Lung (tissue), 12 donors: ENCODE results near the gene MPHOSPH9. TPM values are rescaled to one million over a fixed set of nuclear protein-coding genes. Genes with fewer than 3 reads are reported as not detected.

Experiments used
- ATAC-seq: fragments of 200-7000 bp; cut with Tn5 transposase; one replicate; pipeline ENCODE4 v1.9.1; 2020; ENCODE audit warnings: moderate number of reproducible peaks; ENCODE audit not compliant: insufficient read depth, low FRiP score
- DNase-seq, 3 donors: peaks; one replicate each; pipeline ENCODE4 v3.0.0-alpha.2; 2013 to 2017
- H3K27ac ChIP-seq, 2 donors: one replicate each; pipeline ENCODE4 v1.5.1; 2013; ENCODE audit warnings: mild to moderate bottlenecking in 2 of 2, moderate library complexity in 2 of 2, control low read depth in 1 of 2, inconsistent platforms in 1 of 2, low read depth in 1 of 2, low read length in 1 of 2
- H3K27me3 ChIP-seq, 3 donors: one replicate each; pipeline ENCODE4 v1.5.1; 2013; ENCODE audit warnings: low read length in 2 of 3; ENCODE audit not compliant: control insufficient read depth in 3 of 3, insufficient read depth in 3 of 3
- H3K36me3 ChIP-seq, 4 donors: one replicate each; pipeline ENCODE4 v1.5.1; 2013; ENCODE audit warnings: low read length in 4 of 4, mild to moderate bottlenecking in 1 of 4, moderate library complexity in 1 of 4; ENCODE audit not compliant: control insufficient read depth in 4 of 4, insufficient read depth in 4 of 4
- H3K4me1 ChIP-seq, 5 donors: one replicate each; pipeline ENCODE4 v1.5.1; 2013; ENCODE audit warnings: low read length in 5 of 5, mild to moderate bottlenecking in 2 of 5, moderate library complexity in 1 of 5; ENCODE audit not compliant: control insufficient read depth in 5 of 5, insufficient read depth in 5 of 5
- H3K4me3 ChIP-seq: one replicate; pipeline ENCODE4 v1.5.1; 2013; ENCODE audit warnings: mild to moderate bottlenecking, control low read depth, moderate library complexity
- H3K9ac ChIP-seq, 2 donors: one replicate each; pipeline ENCODE4 v1.5.1; 2013; ENCODE audit warnings: low read length in 2 of 2, control low read depth in 1 of 2; ENCODE audit not compliant: insufficient read depth in 1 of 2
- H3K9me3 ChIP-seq, 4 donors: one replicate each; pipeline ENCODE4 v1.5.1; 2013; ENCODE audit warnings: low read length in 3 of 4, mild to moderate bottlenecking in 1 of 4, moderate library complexity in 1 of 4; ENCODE audit not compliant: control insufficient read depth in 4 of 4, insufficient read depth in 3 of 4
- WGBS, 2 donors: extraction: QIAGEN DNeasy Blood & Tissue Kit; methylation state at CpG; one replicate each; pipeline ENCODE4 v1.1.7; 2013; 5-methylcytosine and 5-hydroxymethylcytosine counted together
- polyA plus RNA-seq, 2 donors: library from polyadenylated mRNA; stranded (reverse); fragments of 200-250 nt; gene quantifications; one replicate each; pipeline ENCODE4 v1.2.1, GENCODE V29; 2013
- total RNA-seq, 2 donors: library from RNA; depleted of rRNA in 1 of 2; stranded (reverse); fragments of >200 nt in 1 of 2; gene quantifications; one replicate each; pipeline ENCODE4 v1.2.1, GENCODE V29; 2014 to 2021
- TF ChIP-seq, protein P1 (sequence below): IDR thresholded peaks from 2 replicates; pipeline ENCODE4 v1.5.1; 2012; ENCODE audit warnings: mild to moderate bottlenecking; ENCODE audit errors: control extremely low read depth, extremely low read depth
- donor health status: control.
- donor health status: control.
- donor health status: Bipolar disorder and iron deficiency.
- donor health status: healthy.
- donor health status: DM: yes; HTN: yes; CAD: no.

MPHOSPH9 gene
- total and polyA plus RNA-seq, 4 donors: 5.0 to 56.9 (median 12.4) TPM

DNA sequence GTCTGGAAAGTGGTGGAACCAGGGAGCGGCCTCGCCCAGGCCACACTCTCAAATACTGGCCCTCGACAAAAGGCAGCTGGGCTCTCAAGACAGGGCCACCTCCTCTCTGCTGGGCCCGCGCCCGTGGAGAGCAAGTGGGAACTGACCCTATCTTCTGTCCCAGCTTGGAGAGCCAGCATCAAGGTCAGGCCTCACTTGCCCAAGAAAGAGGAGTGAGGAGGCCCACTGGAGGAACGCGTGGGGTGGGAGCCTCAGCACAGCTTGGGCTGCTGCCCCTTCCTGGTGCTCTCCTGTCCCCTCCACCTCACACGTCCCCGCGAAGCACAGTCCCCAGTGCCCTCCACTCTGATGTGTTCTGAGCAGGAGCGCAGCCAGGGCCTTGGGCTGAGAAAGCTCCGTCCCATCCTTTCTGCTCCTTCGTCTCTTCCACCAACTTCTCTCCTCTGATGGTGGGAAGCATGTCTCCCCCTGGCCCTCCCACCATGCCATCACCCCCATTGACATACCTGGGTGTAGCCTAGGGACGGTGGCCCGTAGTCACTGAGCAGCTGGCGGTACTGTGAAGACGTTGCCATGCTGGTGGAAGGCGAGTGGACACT lies 33.8 kb upstream of the MPHOSPH9 start:
- no peaks in the 10 kb centered on the region for H3K27me3 ChIP-seq
- no peak overlapping the region for H3K4me3 ChIP-seq
- H3K4me1 ChIP-seq: peaks cover 0 to 24% (median 15%) of the 10 kb centered on the region in 5 donors
- DNase-seq: no peak
- no peak overlapping the region for H3K27ac ChIP-seq
- 90 to 93% methylated on average over 19 of the region's 19 CpGs for WGBS, 2 donors
- no peak overlapping the region for H3K9ac ChIP-seq
- TF ChIP-seq, protein P1, sequence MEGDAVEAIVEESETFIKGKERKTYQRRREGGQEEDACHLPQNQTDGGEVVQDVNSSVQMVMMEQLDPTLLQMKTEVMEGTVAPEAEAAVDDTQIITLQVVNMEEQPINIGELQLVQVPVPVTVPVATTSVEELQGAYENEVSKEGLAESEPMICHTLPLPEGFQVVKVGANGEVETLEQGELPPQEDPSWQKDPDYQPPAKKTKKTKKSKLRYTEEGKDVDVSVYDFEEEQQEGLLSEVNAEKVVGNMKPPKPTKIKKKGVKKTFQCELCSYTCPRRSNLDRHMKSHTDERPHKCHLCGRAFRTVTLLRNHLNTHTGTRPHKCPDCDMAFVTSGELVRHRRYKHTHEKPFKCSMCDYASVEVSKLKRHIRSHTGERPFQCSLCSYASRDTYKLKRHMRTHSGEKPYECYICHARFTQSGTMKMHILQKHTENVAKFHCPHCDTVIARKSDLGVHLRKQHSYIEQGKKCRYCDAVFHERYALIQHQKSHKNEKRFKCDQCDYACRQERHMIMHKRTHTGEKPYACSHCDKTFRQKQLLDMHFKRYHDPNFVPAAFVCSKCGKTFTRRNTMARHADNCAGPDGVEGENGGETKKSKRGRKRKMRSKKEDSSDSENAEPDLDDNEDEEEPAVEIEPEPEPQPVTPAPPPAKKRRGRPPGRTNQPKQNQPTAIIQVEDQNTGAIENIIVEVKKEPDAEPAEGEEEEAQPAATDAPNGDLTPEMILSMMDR: no peak
- no peaks in the 10 kb centered on the region for H3K9me3 ChIP-seq
- ATAC-seq: no peak
- peaks cover 0 to 22% (median 14%) of the 10 kb centered on the region in 4 donors for H3K36me3 ChIP-seq

DNA sequence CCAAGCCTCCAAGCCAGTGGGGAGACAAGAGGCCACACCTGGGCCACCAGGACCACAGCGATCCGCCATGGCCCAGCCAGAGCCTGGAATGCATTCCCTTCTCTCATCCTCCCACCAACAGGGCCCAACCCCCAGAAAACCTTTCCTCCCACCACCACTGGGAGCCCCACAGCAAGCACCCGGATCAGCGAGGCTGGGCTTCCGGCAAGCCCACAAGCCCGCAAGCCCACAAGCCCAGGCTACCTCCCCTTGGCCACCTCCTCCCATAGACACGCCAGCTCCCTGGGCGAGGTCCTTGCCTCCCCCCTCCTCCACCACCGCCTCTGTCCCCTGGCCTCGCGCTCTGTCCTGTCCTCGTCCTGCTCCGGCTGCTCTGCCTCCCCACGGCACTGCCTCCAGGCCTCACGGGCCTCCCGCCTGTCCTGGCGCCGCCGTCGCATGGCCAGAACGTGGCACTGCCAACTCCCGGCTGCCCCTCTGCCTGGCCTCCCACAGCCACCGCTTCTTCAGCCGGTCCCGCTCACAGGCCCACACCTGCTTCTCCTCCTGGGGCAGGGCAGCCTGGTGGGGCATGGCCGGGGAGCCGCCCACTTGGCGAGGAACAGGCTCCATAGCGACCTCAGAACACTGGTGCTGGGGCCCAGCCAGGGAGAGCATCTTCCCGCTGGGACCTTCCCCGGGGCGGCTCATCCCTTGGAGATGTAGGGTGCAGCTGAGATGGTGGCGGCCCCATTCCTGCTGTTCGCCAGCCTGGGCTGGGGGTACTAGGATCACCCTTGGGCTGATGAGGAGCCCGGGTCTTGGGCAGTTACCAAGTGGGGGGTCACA lies 33.1 kb upstream of the MPHOSPH9 start:
- no peak overlapping the region for H3K9ac ChIP-seq
- no peaks in the 10 kb centered on the region for H3K9me3 ChIP-seq
- peaks cover 0 to 24% (median 15%) of the 10 kb centered on the region in 5 donors for H3K4me1 ChIP-seq
- H3K27me3 ChIP-seq: no peaks in the 10 kb centered on the region
- H3K27ac ChIP-seq: no peak overlapping the region
- H3K4me3 ChIP-seq: no peak overlapping the region
- H3K36me3 ChIP-seq: peaks cover 6 to 25% (median 20%) of the 10 kb centered on the region in 4 donors
- TF ChIP-seq, protein P1: no peak
- DNase-seq: no peak
- no peak for ATAC-seq
- 92% methylated on average over 31 to 35 of the region's 35 CpGs for WGBS, 2 donors

DNA sequence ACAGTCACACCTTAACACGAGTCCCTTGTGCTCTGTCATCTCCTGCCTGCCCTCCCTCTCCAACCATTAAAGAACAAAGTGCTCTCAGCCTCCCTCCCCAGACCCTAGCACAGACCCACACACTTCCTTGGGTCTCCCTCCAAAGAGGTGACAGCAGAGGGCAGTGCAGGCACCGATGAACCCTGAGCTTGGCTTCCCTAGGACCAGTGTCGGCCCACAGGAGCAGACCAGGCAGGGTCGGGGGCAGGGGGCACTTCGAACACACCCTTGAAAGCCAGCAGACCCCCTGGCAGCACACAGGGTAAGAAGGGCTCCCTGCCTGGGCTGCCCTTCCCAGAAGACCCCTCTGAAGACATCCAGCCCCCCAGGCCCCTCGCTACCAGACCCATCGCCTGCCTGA lies 31.7 kb upstream of the MPHOSPH9 start:
- peaks cover 0 to 18% (median 12%) of the 10 kb centered on the region in 5 donors for H3K4me1 ChIP-seq
- no peaks in the 10 kb centered on the region for H3K9me3 ChIP-seq
- TF ChIP-seq, protein P1: no peak
- no peak overlapping the region for H3K27ac ChIP-seq
- no peaks in the 10 kb centered on the region for H3K27me3 ChIP-seq
- H3K4me3 ChIP-seq: no peak overlapping the region
- ATAC-seq (no peak), DNase-seq (peak in 1 of 3 donors; percentile 23)
- peaks cover 16 to 33% (median 23%) of the 10 kb centered on the region in 4 donors for H3K36me3 ChIP-seq
- H3K9ac ChIP-seq: no peak overlapping the region
- 43 to 60% methylated on average over 7 of the region's 7 CpGs for WGBS, 2 donors
